RPMI8226 (cell line): ENCODE results near the gene KLHL14.
"Not testable (repeated sequence)": the region's sequence is repeated elsewhere in the genome, so short reads cannot be mapped to it uniquely, and the experiment has no call there.

Experiments used
- DNase-seq: peaks from one replicate; pipeline ENCODE4 v3.0.0-alpha.2; 2015

KLHL14 gene

DNA sequence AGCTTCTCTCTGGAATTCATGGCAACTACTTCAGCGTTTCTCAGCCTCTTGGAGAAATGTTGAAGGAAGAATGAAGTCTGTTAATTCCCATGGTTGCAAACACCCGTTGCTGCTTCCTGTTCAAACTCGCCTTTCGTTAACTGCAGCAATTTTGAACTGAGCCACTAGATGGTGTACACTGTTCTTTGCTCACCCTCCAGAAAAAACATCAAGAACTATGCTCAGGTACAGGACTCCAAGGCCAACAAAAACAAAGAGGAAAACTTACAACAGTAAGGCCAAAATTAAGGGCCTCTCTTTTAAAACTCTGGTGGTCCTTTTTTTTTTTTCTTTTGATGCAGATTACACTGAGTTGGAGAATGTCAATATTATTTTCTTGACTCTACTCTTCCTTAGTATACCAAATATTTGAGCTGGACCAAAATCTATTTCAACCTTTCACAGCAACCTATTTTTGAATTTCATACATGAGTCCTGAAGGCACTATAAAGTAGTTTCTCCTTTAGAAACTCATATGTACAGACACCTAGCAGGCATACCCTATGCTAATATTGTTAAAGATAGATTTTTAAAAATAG, 58.2 kb downstream of the KLHL14 start:
- DNase-seq, result peak; percentile 71

DNA sequence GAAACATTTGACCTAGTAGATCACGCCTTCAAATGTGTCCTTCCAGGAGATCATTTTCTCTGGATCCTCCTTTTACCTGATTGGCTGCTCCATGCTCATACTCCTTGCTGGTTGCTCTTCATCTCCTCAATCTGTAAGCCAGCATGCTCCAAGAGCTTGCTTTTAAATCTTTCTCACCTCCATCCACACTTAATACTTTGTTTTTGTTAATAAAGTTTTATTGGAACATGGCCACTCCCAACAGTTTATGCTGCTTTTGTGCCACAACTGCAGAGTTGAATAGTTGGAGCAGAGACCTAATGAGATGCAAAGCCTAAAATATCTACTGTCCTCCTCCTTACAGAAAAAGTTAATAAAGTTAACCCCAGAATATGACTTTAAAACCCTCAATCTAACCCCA, 60.0 kb downstream of the KLHL14 start:
- DNase-seq, result no peak

DNA sequence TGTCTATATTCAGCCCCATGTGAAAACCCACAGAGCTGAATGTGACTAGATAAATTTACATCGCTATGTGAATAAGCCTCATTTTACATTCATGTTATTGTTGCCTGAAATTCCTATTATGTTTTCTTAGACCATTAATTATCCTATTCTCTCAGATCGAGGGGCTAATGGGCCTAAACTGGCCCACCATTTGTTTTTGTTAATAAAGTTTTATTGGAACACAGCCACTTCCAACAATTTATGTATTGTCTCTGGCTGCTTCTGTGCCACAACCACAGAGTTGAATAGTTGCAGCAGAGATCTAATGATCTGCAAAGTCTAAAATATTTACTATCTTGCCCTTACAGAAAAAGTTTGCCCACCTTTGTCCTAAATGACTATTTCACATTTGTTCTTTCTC, 61.0 kb downstream of the KLHL14 start:
- no peak for DNase-seq

DNA sequence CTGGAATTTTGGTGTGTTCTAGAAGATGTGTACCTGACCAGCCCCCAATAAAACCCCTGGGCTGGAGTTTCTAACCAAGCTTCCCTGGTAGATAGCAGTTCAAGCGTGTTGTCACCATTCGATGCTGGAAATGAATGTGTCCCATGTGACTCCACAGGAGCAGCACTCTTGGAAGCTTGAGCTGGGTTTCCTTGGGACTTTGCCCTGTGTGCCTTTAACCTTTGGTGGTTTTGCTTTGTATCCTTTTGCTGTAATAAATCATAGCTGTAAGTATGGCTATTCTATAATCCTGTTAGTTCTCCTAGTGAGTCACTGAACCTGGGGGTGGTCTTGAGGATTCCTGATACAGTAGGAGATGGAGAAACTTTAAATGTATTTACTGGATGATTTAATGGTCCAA, 65.2 kb downstream of the KLHL14 start:
- DNase-seq, result no peak

DNA sequence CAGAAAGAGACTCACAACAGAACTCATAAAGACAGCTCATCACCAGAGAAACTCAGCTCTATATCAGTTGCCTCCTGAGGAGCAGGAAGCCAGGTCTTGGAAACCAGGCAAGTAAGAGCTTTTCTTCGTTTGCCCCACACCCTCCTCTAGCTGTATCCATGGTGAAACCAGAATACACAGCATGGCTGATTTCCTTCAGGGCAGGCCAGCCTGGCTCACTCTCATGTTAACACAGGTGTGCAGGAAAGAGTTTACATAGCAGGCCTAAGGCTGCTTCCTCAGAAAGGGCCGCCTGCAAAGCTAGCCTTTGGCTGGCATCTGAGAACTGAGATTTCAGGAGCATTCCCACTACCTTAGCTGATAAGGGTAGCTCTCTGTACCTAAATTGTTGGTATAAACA, 65.7 kb downstream of the KLHL14 start:
- no peak for DNase-seq

DNA sequence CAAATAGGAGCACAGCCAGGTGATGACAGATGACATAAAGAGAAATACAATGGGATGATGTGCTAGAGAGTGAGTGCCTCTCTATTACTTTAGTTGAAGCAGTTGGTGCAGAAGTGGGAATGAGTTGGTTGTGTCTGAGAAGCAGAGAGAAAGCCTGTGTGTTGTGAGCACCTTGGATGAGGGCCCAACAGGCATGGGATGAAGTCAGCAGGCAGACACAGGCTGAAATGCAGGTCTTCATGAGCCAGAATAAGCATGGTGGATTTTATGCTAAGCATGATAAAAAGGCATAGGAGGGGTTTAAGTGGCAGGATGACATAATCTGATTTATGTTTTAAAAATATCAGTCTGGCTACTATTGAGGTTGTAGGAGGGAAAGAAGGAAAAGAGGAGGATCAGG, 71.5 kb downstream of the KLHL14 start:
- DNase-seq, result no peak

DNA sequence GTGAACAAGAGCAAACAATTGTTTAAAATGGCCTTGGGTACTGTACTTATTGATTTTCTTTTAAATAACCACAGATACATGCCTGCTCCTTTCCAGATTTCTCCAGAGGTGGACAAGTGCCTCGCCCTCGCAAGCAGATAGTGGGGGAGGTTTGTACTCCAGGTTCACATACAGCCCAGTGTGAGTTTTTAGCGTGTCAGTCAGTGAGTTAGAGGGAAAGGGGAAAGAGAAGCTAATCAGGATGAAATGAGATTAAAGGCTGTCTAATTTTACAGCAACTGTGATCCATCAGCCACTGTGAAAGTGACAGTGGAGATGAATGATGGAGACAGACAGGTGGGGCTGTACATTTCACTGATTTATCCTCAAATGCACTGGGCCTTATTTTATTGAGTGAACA, 74.7 kb downstream of the KLHL14 start:
- DNase-seq, result no peak

DNA sequence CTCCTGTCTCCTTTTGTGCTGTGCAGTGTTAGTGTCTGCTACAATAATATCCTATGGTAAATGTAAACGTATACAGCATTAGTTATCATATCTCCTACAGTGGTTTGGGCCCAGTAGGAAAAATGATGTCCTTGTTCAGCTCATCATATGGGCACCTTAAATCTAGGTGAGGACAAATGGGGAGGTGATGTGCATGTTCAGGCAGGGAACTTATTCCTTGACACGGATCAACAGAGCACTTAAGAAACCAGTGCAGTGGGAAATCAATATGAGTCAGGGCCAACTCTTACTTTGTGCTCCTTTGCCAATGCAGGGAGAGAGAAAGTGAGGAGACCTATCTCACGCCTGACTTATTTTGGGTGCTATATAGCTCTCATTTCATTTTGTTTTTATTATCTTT, 76.4 kb downstream of the KLHL14 start:
- DNase-seq, result no peak

DNA sequence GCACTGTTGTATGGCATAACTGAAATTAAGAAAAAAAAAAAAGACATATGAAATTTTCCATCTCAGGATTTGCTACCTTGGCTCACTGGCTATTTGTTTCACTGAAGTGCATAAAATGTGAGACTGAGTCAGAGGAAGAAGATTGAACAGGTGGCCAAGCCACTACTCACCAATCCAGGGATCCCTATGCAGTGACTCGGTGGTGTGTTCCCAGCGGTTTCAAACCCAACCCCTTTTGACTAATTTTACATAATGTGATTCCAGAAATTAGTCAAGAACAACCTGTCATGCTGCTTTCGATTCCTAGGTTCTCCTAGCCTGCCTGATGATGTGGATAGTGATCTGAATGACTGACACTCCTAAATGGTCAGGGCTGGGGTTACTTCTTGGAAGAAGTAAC, 77.3 kb downstream of the KLHL14 start:
- no peak for DNase-seq

DNA sequence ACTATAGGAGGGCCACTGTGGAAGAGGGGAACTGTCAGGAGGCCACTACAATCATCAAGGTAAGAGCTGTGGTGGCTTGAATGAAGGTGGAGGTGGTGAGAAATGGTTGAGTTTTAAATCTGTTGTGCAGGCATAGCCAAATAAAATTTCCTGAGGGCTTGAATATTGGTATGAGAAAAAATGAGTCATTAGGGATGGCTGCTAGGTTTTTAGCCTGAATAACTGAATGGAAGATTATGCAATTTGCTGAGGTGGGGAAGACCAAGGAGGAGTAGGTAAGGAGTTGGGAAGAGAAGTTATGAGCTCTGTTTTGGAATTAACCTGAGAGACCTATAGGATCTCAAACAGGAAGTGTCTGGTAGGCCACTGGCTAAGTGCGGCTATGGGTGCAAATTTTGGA, 84.0 kb downstream of the KLHL14 start:
- no peak for DNase-seq

DNA sequence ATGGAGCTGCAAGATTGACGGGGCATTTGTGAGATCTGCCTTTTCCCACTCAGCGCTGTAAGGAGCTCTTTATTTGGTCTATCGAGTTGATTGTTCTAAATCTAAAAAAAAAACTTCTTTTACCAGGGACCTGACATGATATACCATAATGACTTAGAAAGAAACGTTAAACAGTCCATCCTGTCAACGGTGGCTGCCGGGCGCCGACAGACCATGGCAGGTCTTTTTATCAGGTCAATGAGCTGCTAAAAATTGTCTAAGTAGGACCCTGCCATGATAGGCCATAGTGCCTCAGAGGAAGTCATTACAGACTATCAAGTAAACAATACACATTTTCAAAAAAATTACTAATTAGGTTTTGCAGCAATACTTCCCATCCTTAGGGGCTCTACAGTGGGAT, 87.9 kb downstream of the KLHL14 start:
- no peak for DNase-seq

DNA sequence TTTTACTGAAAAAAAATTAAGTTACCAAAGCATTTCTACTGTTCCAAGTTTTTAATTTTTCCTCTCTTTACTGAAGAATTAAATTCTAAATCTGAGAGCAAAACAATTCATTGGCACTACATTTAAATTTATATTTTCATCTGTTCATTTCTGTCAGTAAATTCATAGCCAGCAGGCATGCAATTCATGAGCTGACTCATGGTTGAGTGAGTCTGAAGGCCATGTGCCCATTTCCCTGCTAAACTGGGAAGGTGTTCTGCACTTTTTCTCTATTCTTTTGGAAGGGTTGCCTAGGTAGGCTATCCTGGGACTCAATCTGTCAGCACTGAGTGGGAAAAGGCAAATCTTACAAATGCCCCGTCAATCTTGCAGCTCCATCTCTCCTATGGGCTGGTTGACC, 88.7 kb downstream of the KLHL14 start:
- no peak for DNase-seq

DNA sequence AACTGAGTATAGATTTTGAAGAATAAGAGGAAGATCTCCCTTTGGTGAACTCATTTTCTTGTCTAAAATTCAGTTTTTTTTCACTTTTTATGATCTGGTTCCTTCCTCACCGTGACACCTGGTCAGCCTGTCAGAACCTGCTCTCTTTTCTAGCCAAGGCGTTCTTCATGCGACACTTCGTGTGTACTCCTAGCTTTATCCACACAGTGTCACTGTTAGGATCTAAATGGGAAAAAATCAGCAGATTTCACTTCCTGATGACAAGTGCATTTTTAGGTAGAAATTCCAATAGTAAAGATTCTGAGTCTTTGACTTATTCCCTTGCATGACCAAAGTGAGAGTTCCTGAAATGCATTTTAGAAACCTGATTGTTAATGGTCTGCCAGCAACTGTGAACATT, 89.8 kb downstream of the KLHL14 start:
- no peak for DNase-seq

DNA sequence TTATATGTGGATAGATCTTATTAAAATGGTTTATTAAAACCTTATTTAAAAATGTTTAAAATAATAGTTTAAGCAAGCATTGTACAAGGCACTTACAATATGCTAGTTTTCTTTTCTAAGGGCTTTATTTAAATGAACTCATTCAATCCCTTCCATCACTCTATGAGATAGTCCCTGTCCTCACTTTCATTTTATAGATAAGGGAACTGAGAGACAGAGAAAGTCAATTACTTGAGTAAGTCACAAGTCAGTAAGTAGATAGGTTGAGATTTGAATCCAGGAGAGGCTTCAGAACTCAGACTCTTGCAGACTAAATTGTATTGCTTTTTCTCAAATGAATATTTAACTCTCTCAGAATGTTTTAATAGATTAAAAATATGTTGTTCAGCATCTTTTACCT, 95.2 kb downstream of the KLHL14 start:
- no peak for DNase-seq

DNA sequence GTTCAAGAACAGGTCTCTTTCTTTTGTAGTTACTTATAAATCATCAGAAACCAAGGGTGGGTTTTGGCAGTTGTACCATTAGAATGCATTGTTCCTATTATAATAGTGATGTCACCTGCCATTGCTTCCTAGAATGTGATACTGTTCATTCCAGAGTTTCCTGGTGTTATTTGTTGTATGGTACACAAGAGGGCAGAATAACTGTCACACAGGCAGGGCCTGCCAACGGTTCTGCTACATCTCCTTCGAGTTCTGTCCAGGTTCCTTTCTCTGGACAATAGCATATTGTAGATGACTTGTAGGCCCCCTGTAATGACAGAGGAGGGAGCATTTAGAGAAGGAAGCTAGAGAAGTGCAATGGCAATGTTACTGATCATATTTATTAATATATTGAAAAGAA, 98.3 kb downstream of the KLHL14 start:
- DNase-seq, result no peak

DNA sequence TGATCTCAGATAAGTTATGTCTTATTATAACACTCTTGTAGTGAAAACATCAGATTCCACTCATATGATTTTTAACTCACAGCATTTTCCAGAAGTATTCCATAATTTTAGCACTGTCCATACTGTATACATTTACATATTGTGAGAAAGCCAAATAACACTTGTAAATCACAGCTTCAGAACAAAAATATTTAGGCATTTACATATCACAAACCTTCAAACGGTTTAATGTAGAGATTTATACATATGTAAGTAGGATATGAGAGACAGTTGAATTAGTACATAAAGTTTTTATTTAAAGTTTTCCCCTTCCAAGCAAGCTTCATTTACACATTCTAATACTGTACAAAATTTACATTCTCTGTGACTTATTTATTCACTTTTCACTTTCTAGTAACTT, 100.4 kb downstream of the KLHL14 start:
- DNase-seq, result no peak

DNA sequence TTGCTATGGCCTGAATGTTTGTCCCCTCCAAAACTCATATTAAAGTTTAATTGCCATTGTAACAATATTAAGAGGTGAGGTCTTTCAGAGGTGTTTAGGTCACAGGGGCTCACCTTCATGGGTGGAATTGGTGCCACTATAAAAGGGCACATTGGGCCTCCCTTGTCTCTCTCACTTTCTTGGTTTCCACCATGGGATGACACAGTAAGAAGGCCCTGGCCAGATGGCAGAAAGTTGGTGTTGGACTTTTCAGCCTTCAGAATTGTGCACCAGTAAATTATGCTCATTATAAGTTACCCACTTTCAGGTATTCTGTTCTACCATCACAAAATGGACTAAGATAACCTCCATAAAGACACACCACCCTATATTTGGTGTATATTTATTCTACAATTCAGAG, 102.1 kb downstream of the KLHL14 start:
- no peak for DNase-seq

DNA sequence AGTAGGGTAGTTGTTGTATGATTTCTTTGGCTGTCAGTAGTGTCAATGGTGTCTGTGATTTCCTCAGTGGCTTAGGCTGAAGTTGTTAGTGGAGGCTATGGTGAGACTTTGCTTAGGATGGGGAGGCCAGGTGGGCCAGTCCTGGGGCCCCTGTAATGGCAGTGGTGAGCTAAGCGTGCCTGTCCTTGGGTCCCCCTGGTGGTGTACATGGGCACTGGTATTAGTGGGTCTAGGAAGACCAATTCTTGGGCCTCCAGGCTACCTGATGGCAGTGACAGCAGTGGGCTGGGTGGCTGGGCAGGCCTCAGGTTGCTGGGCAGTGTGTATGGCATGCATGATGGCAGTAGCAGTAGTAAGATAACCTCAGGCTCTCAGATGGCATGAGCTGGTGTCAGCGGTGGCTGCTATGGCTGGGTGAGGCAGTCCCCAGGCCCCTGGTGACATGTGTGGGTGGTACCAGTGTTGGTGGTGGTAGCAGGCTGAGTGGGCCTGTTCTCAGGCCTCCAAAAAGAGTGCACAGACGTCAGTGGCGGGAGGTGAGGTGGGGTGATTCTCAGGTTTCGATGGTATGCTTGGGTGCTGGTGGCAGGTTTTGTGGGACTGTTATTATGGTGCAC, 103.2 kb downstream of the KLHL14 start:
- peak; percentile 8 for DNase-seq

DNA sequence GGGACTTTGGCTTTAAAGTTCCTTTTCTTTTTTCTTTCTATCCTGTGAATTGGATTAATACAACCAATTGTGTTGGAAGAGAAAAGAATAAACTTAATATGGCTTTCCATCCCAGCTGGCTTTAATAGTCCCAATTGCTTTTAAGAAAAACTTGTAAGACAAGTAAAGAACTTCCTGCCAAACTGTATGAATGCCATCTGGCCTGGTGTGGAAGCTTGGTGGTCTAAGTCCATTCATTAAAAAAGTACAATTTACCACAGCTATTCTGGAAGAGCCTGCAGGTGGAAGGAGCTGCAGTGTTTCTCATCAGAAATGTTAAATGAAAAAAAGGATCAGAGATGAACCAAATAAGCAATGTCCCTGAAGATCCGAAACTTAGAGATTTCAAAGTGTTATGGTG, 103.9 kb downstream of the KLHL14 start:
- DNase-seq, result no peak

DNA sequence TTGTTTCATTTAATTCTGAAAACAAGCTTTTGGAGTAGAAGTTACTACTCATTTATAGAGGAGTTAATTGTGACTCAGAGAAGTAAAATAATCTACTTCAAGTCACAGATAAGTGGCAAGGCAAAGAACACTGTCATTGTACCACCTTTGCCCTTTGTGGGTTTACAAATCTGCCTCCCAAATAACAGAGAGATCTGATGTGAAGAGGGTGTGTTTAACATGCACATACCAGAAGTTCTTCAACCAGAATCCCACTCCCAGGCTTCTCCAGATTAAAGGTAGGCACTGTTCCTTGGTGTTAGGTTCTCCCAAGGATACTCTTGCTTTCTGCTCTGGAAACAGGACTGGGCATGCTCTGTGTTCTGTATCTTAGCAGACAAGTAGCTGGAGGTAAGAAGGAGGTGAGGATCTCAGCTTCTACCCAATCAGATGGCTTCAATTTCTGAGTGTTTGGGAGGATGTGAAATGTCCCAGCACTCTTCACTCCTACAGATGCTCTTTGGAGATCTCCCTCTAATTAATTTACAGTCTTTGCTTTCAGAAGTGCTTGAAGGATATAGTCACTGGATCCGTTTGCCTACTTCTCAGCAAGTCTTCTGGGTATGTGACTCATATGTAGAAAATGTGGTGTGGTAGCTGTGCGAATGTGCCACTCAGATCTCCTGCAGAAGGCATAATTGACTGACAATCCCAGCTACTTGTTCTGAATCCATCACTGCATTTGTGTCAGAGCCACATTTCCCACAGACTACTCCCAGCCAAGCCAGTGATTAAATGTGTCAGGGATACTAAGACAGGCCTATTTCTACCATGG, 111.1 kb downstream of the KLHL14 start:
- no peak for DNase-seq

DNA sequence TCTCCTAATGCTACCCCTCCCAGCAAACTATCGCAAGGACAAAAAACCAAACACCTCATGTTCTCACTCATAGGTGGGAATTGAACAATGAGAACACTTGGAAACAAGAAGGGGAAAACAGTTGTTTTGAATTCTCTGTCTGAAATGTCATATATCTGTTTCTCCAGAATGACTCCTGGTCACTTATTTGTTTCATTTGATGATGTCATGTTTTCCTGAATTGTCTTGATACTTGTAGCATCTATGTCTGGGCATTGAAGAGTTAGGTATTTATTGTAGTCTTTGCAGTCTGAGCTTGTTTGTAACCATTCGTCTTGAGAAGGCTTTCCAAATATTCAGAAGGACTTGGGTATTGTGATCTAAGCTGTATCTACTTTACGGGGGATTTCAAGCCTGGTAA, 118.3 kb downstream of the KLHL14 start:
- not testable (repeated sequence) for DNase-seq

DNA sequence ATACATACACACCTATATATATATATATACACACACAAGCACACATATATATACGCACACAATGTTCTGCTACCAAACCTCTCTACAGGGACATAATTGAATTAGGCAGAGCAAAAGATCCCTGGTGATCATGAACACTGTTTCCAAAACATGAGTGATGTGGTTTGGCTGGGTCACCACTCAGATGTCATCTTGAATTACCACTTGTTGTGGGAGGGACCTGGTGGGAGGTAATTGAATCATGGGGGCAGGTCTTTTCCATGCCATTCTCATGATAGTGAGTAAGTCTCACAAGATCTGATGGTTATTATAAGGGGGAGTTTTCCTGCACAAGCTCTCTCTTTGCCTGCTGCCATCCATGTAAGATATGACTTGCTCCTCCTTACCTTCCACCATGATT, 135.2 kb downstream of the KLHL14 start:
- DNase-seq, result not testable (repeated sequence)

DNA sequence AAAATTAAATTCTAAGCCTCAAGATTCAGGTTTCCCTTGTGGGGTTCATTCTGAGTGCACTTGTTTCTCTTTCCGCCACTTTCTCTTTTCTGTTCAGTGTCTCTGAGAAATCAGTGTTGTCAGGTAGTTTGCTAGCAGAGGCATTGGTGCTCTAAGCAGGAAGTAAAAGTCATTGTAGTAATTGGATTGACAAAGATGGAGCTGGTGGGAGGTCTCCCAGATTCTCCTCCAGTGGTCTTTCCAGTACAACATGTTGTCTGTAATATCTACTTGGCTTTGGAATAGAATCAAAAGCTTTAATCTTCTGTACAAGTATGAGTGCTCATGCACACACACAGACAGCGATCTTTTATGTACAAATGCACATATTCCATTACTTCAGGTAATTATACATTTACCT, 135.6 kb downstream of the KLHL14 start:
- DNase-seq, result no peak

DNA sequence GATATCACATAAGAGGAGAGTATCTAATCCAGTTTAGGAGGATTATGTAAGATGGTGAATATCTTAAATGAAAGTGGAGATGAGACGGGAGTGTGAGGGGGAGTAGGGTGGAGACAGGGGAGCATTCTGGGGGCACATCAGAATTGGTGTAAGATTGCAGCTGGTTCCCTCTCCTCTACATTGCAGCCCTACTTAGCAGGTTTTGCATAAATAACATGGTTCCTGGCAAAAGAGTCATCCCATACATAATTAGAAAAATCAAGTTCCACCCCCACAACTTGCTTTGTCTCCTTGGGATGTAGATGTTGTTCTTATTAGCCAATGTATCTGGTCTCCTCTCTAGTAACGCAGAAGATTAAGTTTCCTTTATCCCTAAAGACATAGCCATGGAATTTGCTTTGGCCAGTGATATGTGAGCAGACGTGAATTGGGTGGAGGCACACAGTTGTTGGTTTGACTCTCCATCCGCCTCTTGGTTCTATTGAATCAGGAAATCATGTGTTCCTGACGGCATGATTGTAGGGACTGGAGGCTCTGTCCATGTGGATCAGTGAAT, 137.9 kb downstream of the KLHL14 start:
- DNase-seq, result no peak
